Spinal cord (tissue), 10 donors: ENCODE measurements around the gene RTEL1. TPM values are rescaled to one million over a fixed set of nuclear protein-coding genes. Genes with fewer than 3 reads are reported as not detected.
"Not testable (repeated sequence)": the region's sequence is repeated elsewhere in the genome, so short reads cannot be mapped to it uniquely, and the experiment has no call there.

Source experiments
- DNase-seq, 6 donors: peaks; one replicate each; pipeline versions ENCODE4 v3.0.0 to v3.0.0-alpha.2; 2013 to 2015; ENCODE audit warnings: low spot score in 6 of 6, low read depth in 4 of 6
- H3K27ac ChIP-seq: one replicate; pipeline ENCODE4 v1.5.1; 2013; ENCODE audit warnings: low read depth, low read length, control low read depth
- H3K27me3 ChIP-seq: one replicate; pipeline ENCODE4 v1.6.1; 2013; ENCODE audit warnings: low read length; ENCODE audit not compliant: control insufficient read depth, insufficient read depth
- H3K36me3 ChIP-seq: one replicate; pipeline ENCODE4 v1.6.1; 2013; ENCODE audit warnings: low read length; ENCODE audit not compliant: control insufficient read depth, insufficient read depth
- H3K4me1 ChIP-seq: one replicate; pipeline ENCODE4 v1.6.1; 2013; ENCODE audit warnings: low read length; ENCODE audit not compliant: control insufficient read depth, insufficient read depth
- H3K4me3 ChIP-seq: one replicate; pipeline ENCODE4 v1.5.1; 2013; ENCODE audit warnings: low read depth, low read length, control low read depth
- H3K9me3 ChIP-seq: one replicate; pipeline ENCODE4 v1.6.1; 2013; ENCODE audit warnings: low read length; ENCODE audit not compliant: control insufficient read depth, insufficient read depth
- WGBS: methylation state at CpG from one replicate; pipeline ENCODE4 v1.1.5; 2013; ENCODE audit warnings: missing lambda C conversion rate; ENCODE audit not compliant: insufficient coverage; 5-methylcytosine and 5-hydroxymethylcytosine counted together
- long read RNA-seq, 4 donors: transcript quantifications; one replicate each; lab custom pipeline, GENCODE V29; 2026
- polyA plus RNA-seq, 2 donors: library from polyadenylated mRNA; unstranded; fragments of 120-200 nt; gene quantifications; one replicate each; pipeline ENCODE4 v1.2.1, GENCODE V29; 2013; ENCODE audit not compliant: insufficient read length in 2 of 2
- total RNA-seq, 2 donors: library from RNA; depleted of rRNA in 1 of 2; stranded (reverse); fragments of 120-200 nt in 1 of 2; fragments of >200 nt in 1 of 2; gene quantifications; one replicate each; pipeline versions ENCODE4 v1.2.3 to v1.2.4, GENCODE V29; 2013 to 2014
- donor health status: healthy.

The RTEL1 gene
- total RNA-seq (10 to 100 TPM in 1 of 2 donors, 1 to 10 TPM in 1; 8.1 to 16.9 TPM), polyA plus RNA-seq (10 to 100 TPM; 21.6 to 29.6 TPM)
- long read RNA-seq, donor 1, partial matches to known transcripts = 0 of 1 reads
- long read RNA-seq, donor 1, other reads (novel, unspliced or antisense) = 0 of 1 reads
- long read RNA-seq, donor 2 = 0 reads
- long read RNA-seq, donor 3 = 0 reads
- long read RNA-seq, donor 4 = 0 reads

DNA sequence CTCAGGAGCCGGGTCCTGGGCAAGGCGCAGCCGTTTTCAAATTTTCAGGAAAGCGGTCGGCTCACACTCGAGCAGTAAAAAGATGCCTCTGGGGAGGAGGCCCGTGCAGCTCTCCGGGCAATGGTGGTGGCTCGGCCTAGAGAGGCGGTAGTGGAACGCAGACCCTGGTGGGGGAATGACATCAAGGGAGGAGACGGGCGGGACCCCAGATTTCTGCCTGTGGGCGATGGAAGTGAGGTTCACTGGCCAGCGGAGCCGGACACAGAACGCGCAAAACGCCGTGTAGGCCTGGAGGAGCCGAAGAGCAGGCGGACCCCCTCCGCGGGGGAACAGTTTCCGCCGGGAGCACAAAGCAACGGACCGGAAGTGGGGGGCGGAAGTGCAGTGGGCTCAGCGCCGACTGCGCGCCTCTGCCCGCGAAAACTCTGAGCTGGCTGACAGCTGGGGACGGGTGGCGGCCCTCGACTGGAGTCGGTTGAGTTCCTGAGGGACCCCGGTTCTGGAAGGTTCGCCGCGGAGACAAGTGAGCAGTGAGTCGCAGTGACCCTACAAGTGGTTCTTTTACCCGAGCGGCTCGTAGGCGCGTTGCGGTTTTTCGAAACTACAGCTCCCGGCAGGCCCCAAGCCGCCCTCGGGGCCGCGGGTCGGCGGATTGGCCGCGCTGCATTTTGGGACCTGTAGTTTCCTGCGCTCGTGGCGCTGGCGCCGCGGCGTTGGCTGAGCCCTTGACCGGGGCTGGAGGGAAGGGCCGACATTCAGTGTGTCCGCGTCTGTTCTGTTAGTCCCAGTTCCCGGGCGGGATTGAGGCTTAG lies at the start of gene RTEL1:
Gene RTEL1 (plus strand): TSS at position 376 of the 812 bp plus-strand sequence. CDS start 1,091 bp downstream, outside the sequence.
- H3K4me3 ChIP-seq = peak within 1 kb of the TSS; percentile 96
- H3K4me1 ChIP-seq = peaks cover 48% of the 10 kb centered on the region
- peak; percentile 86 to 97 (median 91) for DNase-seq
- WGBS = 1% methylated on average over 73 of the region's 73 CpGs
- no peaks in the 10 kb centered on the region for H3K9me3 ChIP-seq
- peak within 1 kb of the TSS; percentile 92 for H3K27ac ChIP-seq
- no peaks in the 10 kb centered on the region for H3K27me3 ChIP-seq
- H3K36me3 ChIP-seq = peaks cover 32% of the 10 kb centered on the region

- Histone ChIP-seq H3K36me3 (peaks cover 39% of the 10 kb centered on the region), H3K27me3 (no peaks in the 10 kb centered on the region), H3K27ac (no peak overlapping the region), H3K9me3 (no peaks in the 10 kb centered on the region), H3K4me3 (no peak overlapping the region), H3K4me1 (peaks cover 5% of the 10 kb centered on the region)
- WGBS = 84% methylated on average over 15 of the region's 17 CpGs
- DNase-seq = no peak
Observed at GRCh38 chr20:63610581-63611435, 47.3 kb upstream of the RTEL1 start.

DNA sequence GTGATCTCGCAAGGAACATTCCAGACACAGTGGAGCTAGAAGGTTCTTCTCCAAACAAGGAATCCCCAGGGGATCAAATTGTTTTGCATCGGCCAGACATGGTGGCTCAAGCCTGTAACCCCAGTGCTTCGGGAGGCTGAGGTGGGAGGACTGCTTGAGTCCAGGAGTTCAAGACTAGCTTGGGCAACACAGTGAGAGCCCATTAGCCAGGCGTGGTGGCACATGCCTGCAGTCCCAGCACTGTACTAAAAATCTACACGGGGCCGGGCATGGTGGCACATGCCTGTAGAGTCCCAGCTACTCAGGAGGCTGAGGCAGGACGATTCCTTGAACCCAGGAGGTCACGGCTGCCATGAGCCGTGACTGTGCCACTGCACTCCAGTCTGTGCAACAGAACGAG lies 46.5 kb upstream of the RTEL1 start:
- Histone ChIP-seq H3K27me3 (no peaks in the 10 kb centered on the region), H3K4me1 (peaks cover 5% of the 10 kb centered on the region), H3K27ac (no peak overlapping the region), H3K4me3 (no peak overlapping the region), H3K9me3 (no peaks in the 10 kb centered on the region), H3K36me3 (peaks cover 46% of the 10 kb centered on the region)
- no peak for DNase-seq
- WGBS = 86% methylated on average over 10 of the region's 10 CpGs

GRCh38 chr20:63612276-63612931 lies 45.7 kb upstream of the RTEL1 start:
- Histone ChIP-seq H3K9me3 (no peaks in the 10 kb centered on the region), H3K4me3 (no peak overlapping the region), H3K27ac (no peak overlapping the region), H3K4me1 (peaks cover 5% of the 10 kb centered on the region), H3K36me3 (peaks cover 52% of the 10 kb centered on the region), H3K27me3 (no peaks in the 10 kb centered on the region)
- 88% methylated on average over 18 of the region's 20 CpGs for WGBS
- DNase-seq = no peak

GRCh38 chr20:63613863-63614594 lies 44.1 kb upstream of the RTEL1 start:
- H3K27ac ChIP-seq, H3K4me1 ChIP-seq, H3K9me3 ChIP-seq, DNase-seq, H3K27me3 ChIP-seq, H3K4me3 ChIP-seq: not testable (repeated sequence)
- 100% methylated on average over 2 of the region's 18 CpGs for WGBS
- H3K36me3 ChIP-seq = peaks cover 68% of the 10 kb centered on the region

GRCh38 chr20:63617092-63617875 lies 40.8 kb upstream of the RTEL1 start:
- peaks cover 69% of the 10 kb centered on the region for H3K36me3 ChIP-seq

DNA sequence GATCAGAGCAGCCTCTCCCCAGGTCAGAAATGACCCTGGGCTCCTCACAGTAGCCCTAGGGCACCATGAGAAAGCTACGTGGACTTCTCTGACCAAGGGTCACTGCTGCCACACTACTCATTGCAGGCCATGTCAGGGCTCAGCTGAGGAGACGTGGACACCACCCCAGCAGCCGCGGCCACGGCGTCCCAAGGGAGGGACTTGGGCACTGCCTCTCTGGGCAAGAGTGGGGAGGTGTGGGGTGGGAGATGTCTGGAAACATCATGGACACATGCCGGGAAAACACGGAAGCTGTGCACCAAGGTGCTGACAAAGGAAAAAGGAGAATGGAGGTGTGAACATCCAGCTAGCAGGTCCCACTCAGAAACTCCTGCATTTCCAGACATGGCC lies 40.2 kb upstream of the RTEL1 start:
- WGBS = 88% methylated on average over 8 of the region's 8 CpGs
- Histone ChIP-seq H3K27ac (no peak overlapping the region), H3K4me1 (no peaks in the 10 kb centered on the region), H3K4me3 (no peak overlapping the region), H3K36me3 (peaks cover 68% of the 10 kb centered on the region), H3K9me3 (no peaks in the 10 kb centered on the region), H3K27me3 (no peaks in the 10 kb centered on the region)
- no peak for DNase-seq

More at GRCh38 chr20:63617092-63617875, 40.8 kb upstream of the RTEL1 start:
- Histone ChIP-seq H3K4me3 (no peak overlapping the region), H3K9me3 (no peaks in the 10 kb centered on the region), H3K27ac (no peak overlapping the region), H3K4me1 (no peaks in the 10 kb centered on the region), H3K27me3 (no peaks in the 10 kb centered on the region)
- DNase-seq = no peak
- WGBS = 95% methylated on average over 40 of the region's 41 CpGs

DNA sequence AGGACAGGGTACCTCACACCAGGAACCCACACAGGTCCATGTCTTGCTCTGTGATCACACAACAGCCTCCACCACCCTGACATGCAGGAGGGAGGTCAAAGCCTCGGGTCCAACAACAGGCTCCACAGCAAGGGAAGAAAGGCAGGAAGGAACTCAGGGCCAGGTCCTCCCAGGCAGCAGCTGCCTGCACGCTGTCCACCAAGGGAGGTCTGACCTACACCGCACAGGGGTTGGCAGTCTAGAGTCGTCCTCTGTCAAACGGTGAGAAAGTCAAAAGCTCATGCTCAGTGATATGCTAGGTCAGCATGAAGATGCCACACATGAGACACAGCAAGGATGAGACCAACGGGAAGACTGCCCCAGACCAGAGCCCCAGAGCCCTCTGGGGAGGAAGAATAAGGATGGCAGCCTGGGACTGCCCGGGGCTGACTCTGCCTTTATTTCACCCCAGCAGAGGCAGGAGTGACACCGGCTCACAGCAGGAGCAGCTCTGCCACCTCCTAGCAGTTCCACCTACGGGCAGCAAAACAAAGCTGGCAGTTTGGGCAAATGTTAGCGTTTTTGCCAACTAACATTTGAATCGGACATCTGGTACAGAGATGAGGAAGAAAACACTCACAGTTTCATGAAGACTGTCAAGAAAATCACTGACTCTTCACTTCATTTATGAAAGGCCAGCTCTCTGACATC lies 39.7 kb upstream of the RTEL1 start:
- no peaks in the 10 kb centered on the region for H3K27me3 ChIP-seq
- no peak overlapping the region for H3K27ac ChIP-seq
- no peaks in the 10 kb centered on the region for H3K4me1 ChIP-seq
- peaks cover 64% of the 10 kb centered on the region for H3K36me3 ChIP-seq
- H3K4me3 ChIP-seq = no peak overlapping the region
- H3K9me3 ChIP-seq = no peaks in the 10 kb centered on the region
- no peak for DNase-seq
- WGBS = 91% methylated on average over 11 of the region's 11 CpGs
